SK-N-SH (cell line): ENCODE results near the gene NPRL2. TPM values are rescaled to one million over a fixed set of nuclear protein-coding genes. Genes with fewer than 3 reads are reported as not detected.
A peak's percentile ranks its signal among the peaks of the same experiment; 100 is the strongest.

Experiments used
- CTCF ChIA-PET: fragments of 300-600, 350-600 bp; formaldehyde crosslinking; extraction: SDS; loops from one replicate; lab custom pipeline; 2021; lab: Yijun Ruan, JAX
- POLR2A ChIA-PET: fragments of 350-600 bp; sonication (Branson Sonifier 250); formaldehyde crosslinking; extraction: SDS; loops from one replicate; lab custom pipeline; 2020; ENCODE audit warnings: antibody characterized with exemption, inconsistent platforms; lab: Yijun Ruan, JAX
- DNase-seq: peaks from one replicate; pipeline ENCODE4 v3.0.0; 2012
- H2AFZ ChIP-seq: fragments of 200-600 bp; sonication (generic); 2 replicates; pipeline ENCODE4 v1.8.1; 2016; ENCODE audit warnings: antibody characterized with exemption, mild to moderate bottlenecking, low read depth
- H3F3A ChIP-seq: fragments of 200-600 bp; sonication (generic); replicated peaks from 2 replicates; pipeline ENCODE3; 2016; ENCODE audit warnings: antibody characterized with exemption, mild to moderate bottlenecking; ENCODE audit not compliant: insufficient read depth
- H3K27ac ChIP-seq, 2 experiments: fragments of 200-500 bp in 1 of 2; fragments of 200-600 bp in 1 of 2; sonication (Bioruptor generic) in 1 of 2; sonication (generic), shearing (Covaris generic) in 1 of 2; 2 replicates each; pipeline versions ENCODE4 v1.5.1 to v1.6.1; 2014 to 2016; ENCODE audit warnings: low read depth in 2 of 2, inconsistent platforms in 1 of 2, low read length in 1 of 2, mild to moderate bottlenecking in 1 of 2, mixed read lengths in 1 of 2
- H3K27me3 ChIP-seq: fragments of 200-600 bp; sonication (generic), shearing (Covaris generic); 2 replicates; pipeline ENCODE4 v1.6.1; 2016; ENCODE audit warnings: mixed run types; ENCODE audit not compliant: insufficient read depth
- H3K36me3 ChIP-seq, 2 experiments: fragments of 200-500 bp in 1 of 2; fragments of 200-600 bp in 1 of 2; sonication (Bioruptor generic) in 1 of 2; sonication (generic) in 1 of 2; replicated peaks in 1 of 2; 2 replicates each; pipeline versions ENCODE3 to v1.5.1; 2014 to 2016; ENCODE audit warnings: low read length in 1 of 2, mild to moderate bottlenecking in 1 of 2; ENCODE audit not compliant: insufficient read depth in 2 of 2, control insufficient read depth in 1 of 2
- H3K4me1 ChIP-seq, 2 experiments: fragments of 200-500 bp in 1 of 2; fragments of 200-600 bp in 1 of 2; sonication (Bioruptor generic) in 1 of 2; sonication (generic), shearing (Covaris generic) in 1 of 2; 2 replicates each; pipeline versions ENCODE4 v1.5.1 to v1.6.1; 2014 to 2016; ENCODE audit warnings: low read depth in 1 of 2, low read length in 1 of 2, mixed run types in 1 of 2; ENCODE audit not compliant: insufficient read depth in 2 of 2, control insufficient read depth in 1 of 2
- H3K4me2 ChIP-seq: fragments of 200-600 bp; sonication (generic), shearing (Covaris generic); 2 replicates; pipeline ENCODE4 v1.6.1; 2017; ENCODE audit warnings: mixed run types
- H3K4me3 ChIP-seq, 2 experiments: fragments of 200-500 bp in 1 of 2; fragments of 200-600 bp in 1 of 2; sonication (Bioruptor generic) in 1 of 2; sonication (generic), shearing (Covaris generic) in 1 of 2; 2 replicates each; pipeline versions ENCODE4 v1.5.1 to v1.8.1; 2014 to 2016; ENCODE audit warnings: low read depth in 2 of 2, inconsistent platforms in 1 of 2, low read length in 1 of 2, mild to moderate bottlenecking in 1 of 2, mixed read lengths in 1 of 2, moderate library complexity in 1 of 2
- H3K79me2 ChIP-seq: fragments of 200-600 bp; sonication (generic); 2 replicates; pipeline ENCODE4 v1.8.1; 2017; ENCODE audit warnings: mild to moderate bottlenecking; ENCODE audit not compliant: insufficient read depth
- H3K9ac ChIP-seq: fragments of 200-600 bp; sonication (generic); 2 replicates; pipeline ENCODE4 v1.6.1; 2017; ENCODE audit warnings: mixed run types
- H3K9me2 ChIP-seq: fragments of 200-600 bp; sonication (generic); 2 replicates; pipeline ENCODE4 v1.6.1; 2017; ENCODE audit warnings: mixed run types
- H3K9me3 ChIP-seq: fragments of 200-600 bp; sonication (generic); 2 replicates; pipeline ENCODE4 v1.6.1; 2017; ENCODE audit warnings: mixed run types, mild to moderate bottlenecking, moderate library complexity
- H4K20me1 ChIP-seq: fragments of 200-600 bp; sonication (generic); 2 replicates; pipeline ENCODE4 v1.6.1; 2017; ENCODE audit warnings: mild to moderate bottlenecking, mixed run types; ENCODE audit not compliant: insufficient read depth
- CHD2 ChIP-seq: fragments of 150-350 bp; IDR thresholded peaks from 2 replicates; pipeline ENCODE4 v1.6.1; 2018; ENCODE audit warnings: low read length; ENCODE audit not compliant: partially characterized antibody
- ELF1 ChIP-seq: IDR thresholded peaks from 2 replicates; pipeline ENCODE4 v1.4.0; 2012
- EP300 ChIP-seq, 2 experiments: IDR thresholded peaks; 2 replicates each; pipeline versions ENCODE4 v1.4.0 to v1.6.1; 2012; ENCODE audit warnings: borderline replicate concordance in 1 of 2, low read depth in 1 of 2, low read length in 1 of 2
- EZH2phosphoT487 ChIP-seq: fragments of 200-600 bp; sonication (generic); IDR thresholded peaks from 2 replicates; pipeline ENCODE4 v1.6.1; 2017; ENCODE audit warnings: low read depth, mixed run types, mild to moderate bottlenecking, antibody characterized with exemption, moderate library complexity, borderline replicate concordance
- FOSL2 ChIP-seq: IDR thresholded peaks from 2 replicates; pipeline ENCODE4 v1.4.0; 2012; ENCODE audit warnings: low read depth, mild to moderate bottlenecking, moderate library complexity, borderline replicate concordance
- FOXM1 ChIP-seq: IDR thresholded peaks from 2 replicates; pipeline ENCODE4 v1.4.0; 2012; ENCODE audit warnings: low read depth, mild to moderate bottlenecking
- GATA2 ChIP-seq: sonication (generic); formaldehyde crosslinking; IDR thresholded peaks from 2 replicates; pipeline ENCODE4 v1.5.0; 2020; ENCODE audit warnings: mild to moderate bottlenecking, missing genetic modification reagents
- JUND ChIP-seq: IDR thresholded peaks from 2 replicates; pipeline ENCODE4 v1.4.0; 2012
- MEF2A ChIP-seq: IDR thresholded peaks from 2 replicates; pipeline ENCODE4 v1.4.0; 2012; ENCODE audit warnings: low read depth, borderline replicate concordance
- MXI1 ChIP-seq: IDR thresholded peaks from 2 replicates; pipeline ENCODE4 v1.6.1; 2012; ENCODE audit warnings: mild to moderate bottlenecking, low read depth, low read length, improper control_type of control experiment
- NFIC ChIP-seq: IDR thresholded peaks from 2 replicates; pipeline ENCODE4 v1.4.0; 2012; ENCODE audit warnings: borderline replicate concordance
- NRF1 ChIP-seq: IDR thresholded peaks from 2 replicates; pipeline ENCODE4 v1.6.1; 2012; ENCODE audit warnings: low read depth, mild to moderate bottlenecking, low read length
- POLR2AphosphoS5 ChIP-seq: IDR thresholded peaks from 2 replicates; pipeline ENCODE4 v1.6.1; 2012; ENCODE audit warnings: low read depth, low read length
- RAD21 ChIP-seq: IDR thresholded peaks from 2 replicates; pipeline ENCODE4 v1.6.1; 2012; ENCODE audit warnings: mild to moderate bottlenecking, low read length
- RCOR1 ChIP-seq: fragments of 150-350 bp; IDR thresholded peaks from 2 replicates; pipeline ENCODE4 v1.6.1; 2017; ENCODE audit warnings: antibody characterized with exemption, low read length
- TAF1 ChIP-seq: IDR thresholded peaks from 2 replicates; pipeline ENCODE4 v1.6.1; 2012; ENCODE audit warnings: low read depth, mild to moderate bottlenecking, low read length, moderate library complexity, borderline replicate concordance
- TCF12 ChIP-seq: IDR thresholded peaks from 2 replicates; pipeline ENCODE4 v1.4.0; 2012
- TEAD4 ChIP-seq: IDR thresholded peaks from 2 replicates; pipeline ENCODE4 v1.4.0; 2012; ENCODE audit warnings: mild to moderate bottlenecking, borderline replicate concordance; ENCODE audit not compliant: insufficient read depth
- YY1 ChIP-seq: IDR thresholded peaks from 2 replicates; pipeline ENCODE4 v1.4.0; 2012; ENCODE audit warnings: low read depth, mild to moderate bottlenecking
- WGBS: methylation state at CpG from one replicate; pipeline ENCODE4 v1.1.6; 2017; ENCODE audit warnings: low lambda C conversion rate; 5-methylcytosine and 5-hydroxymethylcytosine counted together
- polyA plus RNA-seq, 3 experiments: library from polyadenylated mRNA; depleted of rRNA; stranded (reverse); fragments of >200 nt; gene quantifications; 2 replicates each; pipeline ENCODE4 v1.2.3, GENCODE V29; 2012
- TF ChIP-seq, protein P1 (sequence below): fragments of 150-350 bp; IDR thresholded peaks from 2 replicates; pipeline ENCODE4 v1.6.1; 2016; ENCODE audit warnings: mild to moderate bottlenecking, low read depth, low read length
- TF ChIP-seq, protein P2 (sequence below): IDR thresholded peaks from 2 replicates; pipeline ENCODE4 v1.4.0; 2012; ENCODE audit warnings: low read depth, borderline replicate concordance
- TF ChIP-seq, protein P3 (sequence below): fragments of 200-600 bp; sonication (generic); IDR thresholded peaks from 2 replicates; pipeline ENCODE4 v1.6.1; 2017; ENCODE audit warnings: antibody characterized with exemption, mild to moderate bottlenecking, moderate library complexity
- TF ChIP-seq, protein P4 (sequence below): fragments of 150-350 bp; IDR thresholded peaks from 2 replicates; pipeline ENCODE4 v1.6.1; 2017; ENCODE audit warnings: antibody characterized with exemption, low read length, low read depth, borderline replicate concordance

NPRL2 gene
- polyA plus RNA-seq, 1 of the 3 experiments (the other 2 are of a cell fraction): 43.6 TPM

GRCh38 chr3:50322115-50322385 is 28.5 kb downstream of the NPRL2 start:
- CTCF ChIA-PET: interaction anchor here (1.0 to 6.0 kb wide), 12 partner anchors 13 to 170 kb away, joined by 3 to 60 read pairs (median 4); partner anchors contain the start of genes HYAL1, HYAL3, IFRD2 and NAA80
- Histone ChIP-seq H2AFZ (peak overlapping the region; percentile 94), H3F3A (peaks cover 10% of the 10 kb centered on the region), H3K27ac (peak overlapping the region in 1 of 2 experiments; percentile 94; a peak in 1 of 4 replicates), H3K9me2 (no peaks in the 10 kb centered on the region), H4K20me1 (no peaks in the 10 kb centered on the region), H3K36me3 (peaks cover 8 to 49% of the 10 kb centered on the region in 2 experiments), H3K79me2 (peaks cover 51% of the 10 kb centered on the region), H3K9ac (no peak overlapping the region), H3K4me2 (peak overlapping the region; percentile 80), H3K4me3 (peak overlapping the region in 1 of 2 experiments; percentile 92; a peak in 2 of 4 replicates), H3K4me1 (peaks cover 0 to 44% of the 10 kb centered on the region in 2 experiments; a peak in 2 of 4 replicates), H3K9me3 (no peaks in the 10 kb centered on the region), H3K27me3 (no peaks in the 10 kb centered on the region)
- no peak for DNase-seq
- POLR2A ChIA-PET: interaction anchor here (1.0 to 1.8 kb wide), 4 partner anchors 12 to 23 kb away, joined by 3 to 5 read pairs (median 3); partner anchors contain the start of genes HYAL3 and NAA80
- TF ChIP-seq NRF1 (no peak), GATA2 (CRISPR knock-in tag) (no peak), YY1 (no peak), ELF1 (no peak), JUND (no peak), EZH2phosphoT487 (no peak), EP300 (IDR thresholded peaks at IDR 0.05; ENCODE audit: borderline replicate concordance in 1 of 2, low read depth in 1 of 2, low read length in 1 of 2) (no peak), TEAD4 (no peak)
- 60% methylated on average over 1 of the region's 14 CpGs for WGBS

- peak; percentile 96 for DNase-seq
- no peaks in the 10 kb centered on the region for H3K9me3 ChIP-seq
- H4K20me1 ChIP-seq: no peaks in the 10 kb centered on the region
- peak overlapping the region; percentile 80 for H3K4me2 ChIP-seq
- peaks cover 10% of the 10 kb centered on the region for H3F3A ChIP-seq
- H3K4me3 ChIP-seq: peak overlapping the region; percentile 92 to 94
- peak overlapping the region; percentile 92 to 94 for H3K27ac ChIP-seq
- POLR2A ChIA-PET: interaction anchor here (0.6 to 1.8 kb wide), 5 partner anchors 13 to 29 kb away, joined by 3 to 5 read pairs (median 3); partner anchors contain the start of genes HYAL3, IFRD2 and NAA80
- no peaks in the 10 kb centered on the region for H3K9me2 ChIP-seq
- CTCF ChIA-PET: interaction anchor here (0.5 to 6.0 kb wide), 14 partner anchors 14 to 221 kb away, joined by 3 to 60 read pairs (median 4); partner anchors contain the start of genes HYAL1, HYAL3, IFRD2 and NAA80
- H3K27me3 ChIP-seq: no peaks in the 10 kb centered on the region
- peak overlapping the region; percentile 94 for H2AFZ ChIP-seq
- peaks cover 46% of the 10 kb centered on the region for H3K79me2 ChIP-seq
- H3K9ac ChIP-seq: peak overlapping the region; percentile 93
- 13% methylated on average over 12 of the region's 59 CpGs for WGBS
- H3K4me1 ChIP-seq: peaks cover 0 to 40% of the 10 kb centered on the region in 2 experiments; a peak in 2 of 4 replicates
- peaks cover 11 to 49% of the 10 kb centered on the region in 2 experiments for H3K36me3 ChIP-seq
- TF ChIP-seq TAF1 (no peak; the same call in 1 of the 2 replicates), MEF2A (no peak), TCF12 (no peak), RAD21 (no peak), POLR2AphosphoS5 (peak; percentile 74), RCOR1 (no peak), FOSL2 (no peak), CHD2 (no peak), EP300 (IDR thresholded peaks at IDR 0.05; ENCODE audit: borderline replicate concordance in 1 of 2, low read depth in 1 of 2, low read length in 1 of 2) (peak in 1 of 2 experiments; percentile 70; a peak in 1 of 4 replicates), NFIC (no peak), GATA2 (CRISPR knock-in tag) (no peak), MXI1 (no peak), FOXM1 (0 out of 2 replicates have a peak, but pooled peaks have one; percentile 58)
- TF ChIP-seq, protein P1, sequence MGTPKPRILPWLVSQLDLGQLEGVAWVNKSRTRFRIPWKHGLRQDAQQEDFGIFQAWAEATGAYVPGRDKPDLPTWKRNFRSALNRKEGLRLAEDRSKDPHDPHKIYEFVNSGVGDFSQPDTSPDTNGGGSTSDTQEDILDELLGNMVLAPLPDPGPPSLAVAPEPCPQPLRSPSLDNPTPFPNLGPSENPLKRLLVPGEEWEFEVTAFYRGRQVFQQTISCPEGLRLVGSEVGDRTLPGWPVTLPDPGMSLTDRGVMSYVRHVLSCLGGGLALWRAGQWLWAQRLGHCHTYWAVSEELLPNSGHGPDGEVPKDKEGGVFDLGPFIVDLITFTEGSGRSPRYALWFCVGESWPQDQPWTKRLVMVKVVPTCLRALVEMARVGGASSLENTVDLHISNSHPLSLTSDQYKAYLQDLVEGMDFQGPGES: no peak
- TF ChIP-seq, protein P2, sequence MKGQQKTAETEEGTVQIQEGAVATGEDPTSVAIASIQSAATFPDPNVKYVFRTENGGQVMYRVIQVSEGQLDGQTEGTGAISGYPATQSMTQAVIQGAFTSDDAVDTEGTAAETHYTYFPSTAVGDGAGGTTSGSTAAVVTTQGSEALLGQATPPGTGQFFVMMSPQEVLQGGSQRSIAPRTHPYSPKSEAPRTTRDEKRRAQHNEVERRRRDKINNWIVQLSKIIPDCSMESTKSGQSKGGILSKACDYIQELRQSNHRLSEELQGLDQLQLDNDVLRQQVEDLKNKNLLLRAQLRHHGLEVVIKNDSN: no peak
- TF ChIP-seq, protein P3, sequence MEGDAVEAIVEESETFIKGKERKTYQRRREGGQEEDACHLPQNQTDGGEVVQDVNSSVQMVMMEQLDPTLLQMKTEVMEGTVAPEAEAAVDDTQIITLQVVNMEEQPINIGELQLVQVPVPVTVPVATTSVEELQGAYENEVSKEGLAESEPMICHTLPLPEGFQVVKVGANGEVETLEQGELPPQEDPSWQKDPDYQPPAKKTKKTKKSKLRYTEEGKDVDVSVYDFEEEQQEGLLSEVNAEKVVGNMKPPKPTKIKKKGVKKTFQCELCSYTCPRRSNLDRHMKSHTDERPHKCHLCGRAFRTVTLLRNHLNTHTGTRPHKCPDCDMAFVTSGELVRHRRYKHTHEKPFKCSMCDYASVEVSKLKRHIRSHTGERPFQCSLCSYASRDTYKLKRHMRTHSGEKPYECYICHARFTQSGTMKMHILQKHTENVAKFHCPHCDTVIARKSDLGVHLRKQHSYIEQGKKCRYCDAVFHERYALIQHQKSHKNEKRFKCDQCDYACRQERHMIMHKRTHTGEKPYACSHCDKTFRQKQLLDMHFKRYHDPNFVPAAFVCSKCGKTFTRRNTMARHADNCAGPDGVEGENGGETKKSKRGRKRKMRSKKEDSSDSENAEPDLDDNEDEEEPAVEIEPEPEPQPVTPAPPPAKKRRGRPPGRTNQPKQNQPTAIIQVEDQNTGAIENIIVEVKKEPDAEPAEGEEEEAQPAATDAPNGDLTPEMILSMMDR: peak; percentile 61
- TF ChIP-seq, protein P4, sequence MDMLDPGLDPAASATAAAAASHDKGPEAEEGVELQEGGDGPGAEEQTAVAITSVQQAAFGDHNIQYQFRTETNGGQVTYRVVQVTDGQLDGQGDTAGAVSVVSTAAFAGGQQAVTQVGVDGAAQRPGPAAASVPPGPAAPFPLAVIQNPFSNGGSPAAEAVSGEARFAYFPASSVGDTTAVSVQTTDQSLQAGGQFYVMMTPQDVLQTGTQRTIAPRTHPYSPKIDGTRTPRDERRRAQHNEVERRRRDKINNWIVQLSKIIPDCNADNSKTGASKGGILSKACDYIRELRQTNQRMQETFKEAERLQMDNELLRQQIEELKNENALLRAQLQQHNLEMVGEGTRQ: no peak
These were observed 29.1 kb downstream of the NPRL2 start for GRCh38 chr3:50321336-50322114.
